HG03457 (cell line): Measurements from ENCODE around the gene MAP3K5.
"Not testable (repeated sequence)": the region's sequence is repeated elsewhere in the genome, so short reads cannot be mapped to it uniquely, and the experiment has no call there.

Experiments
- ATAC-seq: cut with Tn5 transposase; IDR thresholded peaks from one replicate; pipeline ENCODE4 v1.9.1; 2021; ENCODE audit warnings: moderate number of reproducible peaks; ENCODE audit not compliant: unreplicated experiment

Gene MAP3K5

GRCh38 chr6:136612666-136613389 lies 179.4 kb downstream of the MAP3K5 start:
- ATAC-seq: no peak

GRCh38 chr6:136611746-136612145 lies 180.5 kb downstream of the MAP3K5 start:
- ATAC-seq: no peak

DNA sequence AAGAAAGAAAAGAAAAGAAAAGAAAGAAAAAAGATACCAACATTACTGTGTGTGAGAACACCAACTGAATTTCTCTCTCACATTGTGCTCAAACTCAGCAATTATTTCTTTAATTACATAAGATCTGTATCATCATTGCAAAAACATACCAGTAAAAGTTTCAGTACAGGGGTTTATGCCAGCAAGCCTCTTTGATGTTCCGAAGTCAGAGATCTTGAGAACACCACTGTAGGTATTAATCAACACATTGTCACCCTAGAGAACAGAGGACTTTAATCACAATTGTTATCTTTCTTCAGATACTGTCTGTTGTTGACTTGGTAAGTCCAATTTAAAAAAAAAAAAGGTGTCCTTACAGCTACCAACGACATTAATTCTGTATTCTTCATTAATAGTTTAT lies 181.1 kb downstream of the MAP3K5 start:
- ATAC-seq: no peak

- ATAC-seq: no peak
These were observed 182.2 kb downstream of the MAP3K5 start for GRCh38 chr6:136609873-136610706.

DNA sequence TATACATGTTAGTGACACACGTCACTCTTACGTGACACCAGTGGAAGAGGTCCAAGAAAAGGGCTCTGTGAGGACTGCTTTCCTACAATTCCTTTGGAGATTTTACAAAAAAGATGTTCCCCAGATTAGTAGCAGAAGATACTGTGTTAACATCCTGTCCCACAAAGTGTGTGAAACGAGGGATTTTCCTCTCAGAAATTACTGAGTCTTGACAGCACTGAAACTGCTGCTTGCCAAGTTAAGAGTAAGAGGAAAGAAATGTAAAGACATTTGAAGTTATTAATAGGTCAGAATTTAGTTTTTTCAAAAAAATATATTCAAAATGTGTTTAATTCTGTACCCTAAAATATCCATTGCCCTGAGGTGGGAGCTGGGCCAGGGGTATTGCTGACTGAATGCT lies 183.3 kb downstream of the MAP3K5 start:
- ATAC-seq: no peak

DNA sequence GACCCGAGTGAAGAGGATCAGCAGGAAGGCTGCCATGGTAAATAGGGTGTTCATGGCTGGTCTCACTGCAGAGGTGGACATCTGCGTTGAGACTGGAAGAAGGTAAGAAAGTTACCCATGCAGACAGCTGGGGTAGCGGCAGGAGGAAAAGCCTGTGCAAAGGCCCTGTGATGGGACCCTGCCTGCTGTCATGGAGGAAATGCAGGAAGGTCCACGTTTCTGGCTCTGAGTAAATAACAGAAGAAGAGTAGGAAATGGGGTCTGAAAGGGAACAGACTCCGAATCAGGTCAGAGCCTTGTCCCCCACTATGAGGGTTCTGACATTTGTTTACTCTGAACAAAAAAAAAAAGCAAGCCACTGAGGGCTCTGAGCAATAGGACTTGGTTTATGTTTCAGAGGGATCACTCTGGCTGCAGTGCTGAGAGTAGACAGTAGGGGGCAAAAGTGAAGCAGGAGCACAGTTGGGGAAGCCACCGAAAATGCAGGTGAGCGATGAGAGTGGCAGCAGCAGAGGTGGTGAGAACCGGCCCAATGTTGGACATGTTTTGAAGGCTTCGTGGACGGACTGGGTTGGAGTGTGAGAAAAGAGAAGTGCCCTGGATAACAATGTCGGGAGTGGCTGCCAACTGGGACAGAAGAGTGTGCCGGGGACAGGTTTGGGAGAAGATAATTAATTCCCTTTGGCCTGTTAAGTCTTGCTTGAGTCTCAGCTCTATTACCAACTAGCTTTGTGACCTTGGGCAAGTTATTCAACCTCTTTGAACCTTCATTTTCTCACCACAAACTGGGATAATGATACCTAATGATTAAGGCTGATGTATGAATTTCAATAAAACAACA lies 184.1 kb downstream of the MAP3K5 start:
- ATAC-seq: no peak

DNA sequence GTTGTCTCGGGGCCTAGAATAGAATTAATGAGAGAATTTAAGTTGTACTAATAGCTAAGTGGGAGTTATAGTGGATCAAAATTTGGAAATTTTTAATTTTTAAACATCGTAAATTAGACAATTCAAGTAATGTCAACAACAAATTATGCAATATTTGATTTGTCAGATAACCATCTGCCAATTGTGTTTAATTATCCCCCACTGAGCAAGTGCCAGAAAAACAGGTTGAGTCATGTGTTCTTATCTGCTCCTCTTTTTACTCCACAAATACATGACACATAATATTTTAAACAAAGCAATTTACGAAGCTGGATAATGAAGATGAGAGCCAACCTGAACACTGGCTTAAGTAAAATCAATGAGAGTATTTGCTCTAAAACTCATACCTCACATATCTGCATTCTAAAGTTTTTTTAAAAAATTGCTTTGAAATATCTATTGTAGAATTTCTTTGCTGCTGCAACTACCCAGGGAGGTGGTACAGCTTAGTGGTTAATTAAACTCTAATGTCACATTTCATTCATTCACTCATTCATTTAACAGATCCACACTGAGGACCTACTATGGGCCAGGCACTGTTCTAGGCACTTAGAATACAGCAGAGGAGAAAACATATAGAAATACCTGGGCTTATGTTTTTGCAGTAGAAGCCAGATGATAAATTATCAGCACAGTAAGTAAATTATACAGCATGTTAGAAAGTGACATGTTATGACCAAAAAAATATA lies 184.9 kb downstream of the MAP3K5 start:
- no peak for ATAC-seq

- no peak for ATAC-seq
These were observed 187.3 kb downstream of the MAP3K5 start for GRCh38 chr6:136604928-136605510.

GRCh38 chr6:136604328-136604825 lies 187.9 kb downstream of the MAP3K5 start:
- ATAC-seq: no peak

DNA sequence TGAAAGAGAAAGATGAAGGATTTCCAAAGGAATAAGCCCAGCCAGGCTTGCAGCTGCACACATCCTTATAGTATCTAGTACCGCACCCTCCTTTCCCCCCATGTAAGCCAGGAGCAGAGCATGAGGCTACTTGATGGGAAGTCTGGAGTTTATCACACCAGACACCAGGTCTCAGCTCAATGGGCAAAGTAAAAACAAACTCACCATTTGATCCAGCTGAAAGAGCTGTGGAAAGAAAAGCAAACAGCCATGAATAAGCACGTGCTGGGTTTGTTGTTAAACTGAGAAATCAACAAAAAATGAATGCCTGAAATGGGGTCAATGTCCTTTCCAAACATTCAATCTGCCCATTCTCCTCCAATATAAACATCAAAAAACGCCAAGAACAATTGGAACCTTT lies 191.5 kb downstream of the MAP3K5 start:
- ATAC-seq: no peak

DNA sequence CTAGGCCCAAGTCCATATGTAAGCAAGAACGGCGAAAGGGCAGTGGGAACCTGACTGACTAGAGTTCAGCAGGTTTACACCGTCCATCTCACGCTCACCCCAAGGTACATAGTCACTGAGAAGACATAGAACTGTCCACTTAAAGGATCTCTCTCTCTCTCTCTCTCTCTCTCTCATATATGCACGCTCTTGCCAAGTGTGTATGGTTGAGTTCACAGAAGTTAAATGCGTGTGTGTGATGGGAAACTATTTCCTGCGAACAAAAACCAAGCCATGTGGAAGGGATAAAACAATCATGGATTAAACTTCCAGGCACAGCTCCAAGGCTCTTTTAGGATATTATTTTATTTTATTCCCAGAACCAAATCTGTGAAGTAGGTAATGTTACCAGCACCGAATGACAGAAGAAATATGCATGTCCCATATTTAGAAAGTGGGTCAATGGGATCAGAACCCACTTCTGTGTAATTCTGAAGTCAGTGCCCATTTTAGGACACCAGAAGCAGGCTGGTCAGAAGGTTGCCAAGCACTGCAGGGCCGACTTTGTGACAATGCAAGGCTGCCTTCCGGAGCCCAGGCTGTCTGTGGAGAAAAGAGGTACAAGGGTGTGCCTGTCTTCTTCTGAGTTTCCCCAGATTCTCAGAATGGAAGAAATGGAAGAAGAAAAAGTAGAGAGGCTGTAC lies 192.8 kb downstream of the MAP3K5 start:
- no peak for ATAC-seq

- no peak for ATAC-seq
These were observed 194.2 kb downstream of the MAP3K5 start for GRCh38 chr6:136598048-136598447.

- no peak for ATAC-seq
These were observed 197.6 kb downstream of the MAP3K5 start for GRCh38 chr6:136594671-136595070.

- ATAC-seq: peak; percentile 95
These were observed 198.4 kb downstream of the MAP3K5 start for GRCh38 chr6:136593748-136594490.

DNA sequence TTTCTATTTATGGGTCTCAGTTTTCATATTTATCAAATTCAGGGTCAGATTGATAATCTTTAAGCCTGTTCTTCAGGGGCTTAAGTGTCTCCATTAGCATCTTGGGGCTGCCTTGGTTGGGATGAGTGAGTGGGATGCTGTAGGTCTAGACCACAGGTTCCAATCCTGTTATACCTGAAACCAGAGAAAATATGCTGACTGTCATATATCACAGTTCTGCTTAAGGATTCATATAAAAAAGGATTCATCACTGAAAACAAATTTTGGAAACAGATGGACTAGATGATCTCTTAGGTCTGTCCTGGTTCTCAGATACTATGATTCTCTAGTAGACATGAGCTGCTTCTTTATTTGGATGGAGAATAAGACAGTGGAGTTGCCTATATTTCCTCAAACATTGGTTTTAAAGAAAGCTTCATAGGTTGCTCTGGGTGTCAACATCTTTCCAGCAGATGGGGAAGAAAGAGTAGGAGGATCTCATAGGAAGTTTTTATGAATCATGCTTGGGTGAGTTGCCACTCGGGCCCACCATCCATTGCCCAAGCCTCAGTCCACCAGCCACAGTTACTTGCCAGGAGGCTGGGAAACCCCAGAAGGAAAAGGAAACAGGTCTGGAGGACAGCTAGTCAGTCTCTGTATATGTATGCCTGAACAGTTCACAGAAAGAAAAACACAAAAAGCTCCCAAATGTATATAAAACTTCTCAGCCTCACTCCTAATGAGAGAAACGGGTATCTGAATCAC lies 199.2 kb downstream of the MAP3K5 start:
- ATAC-seq: no peak

- no peak for ATAC-seq
These were observed 200.7 kb downstream of the MAP3K5 start for GRCh38 chr6:136591617-136592016.

DNA sequence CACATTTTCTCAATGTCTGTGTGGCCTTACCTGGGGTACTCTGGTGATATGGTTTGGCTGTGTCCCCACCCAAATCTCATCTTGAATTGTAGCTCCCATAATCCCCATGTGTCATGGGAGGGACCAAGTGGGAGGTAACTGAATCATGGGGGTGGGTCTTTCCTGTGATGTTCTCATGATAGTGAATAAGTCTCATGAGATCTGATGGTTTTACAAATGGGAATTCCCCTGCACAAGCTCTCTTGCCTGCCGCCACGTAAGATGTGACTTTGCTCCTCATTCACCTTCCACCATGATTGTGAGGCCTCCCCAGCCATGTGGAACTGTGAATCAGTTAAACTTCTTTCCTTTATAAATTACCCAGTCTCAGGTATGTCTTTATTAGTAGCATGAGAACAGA lies 201.4 kb downstream of the MAP3K5 start:
- not testable (repeated sequence) for ATAC-seq

DNA sequence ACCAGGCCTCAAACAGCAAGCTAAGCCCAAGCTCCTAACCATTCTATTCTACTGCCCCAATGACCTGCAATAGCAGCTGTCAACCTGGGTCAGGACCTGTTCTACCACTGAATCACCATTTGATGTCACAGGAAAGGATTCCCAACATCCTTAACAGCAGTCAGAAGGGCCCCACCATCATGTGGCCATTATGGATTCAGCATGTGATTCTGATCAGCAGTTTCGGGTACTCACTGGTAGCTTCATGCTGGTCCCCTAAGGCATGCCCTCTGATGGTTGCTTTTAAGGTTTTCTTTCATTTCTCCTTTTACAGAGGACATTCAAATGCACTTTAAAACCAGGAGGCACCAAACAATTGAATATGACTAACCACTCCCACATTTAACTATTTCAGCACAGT lies 204.8 kb downstream of the MAP3K5 start:
- ATAC-seq: no peak
